Upper lobe of left lung (tissue), 4 donors: ENCODE measurements around the gene STK26.

Experiments used
- CTCF ChIP-seq, 6 experiments: fragments of 450-650 bp in 4 of 6; fragments of 200-600 bp in 2 of 6; sonication (generic) in 2 of 6; IDR thresholded peaks; one replicate each; pipeline ENCODE4 v1.5.1; 2016 to 2019; ENCODE audit warnings: antibody characterized with exemption in 6 of 6
- EP300 ChIP-seq, 4 donors: sonication (generic); formaldehyde crosslinking; IDR thresholded peaks; one replicate each; pipeline ENCODE4 v1.5.1; 2017; ENCODE audit warnings: antibody characterized with exemption in 4 of 4, control low read depth in 2 of 4
- POLR2AphosphoS5 ChIP-seq, 2 donors: sonication (generic); formaldehyde crosslinking; IDR thresholded peaks; one replicate each; pipeline ENCODE4 v1.5.1; 2017; ENCODE audit warnings: antibody characterized with exemption in 2 of 2

GRCh38 chrX:132092439-132093065, 69.5 kb downstream of the STK26 start:
- TF ChIP-seq CTCF (IDR thresholded peaks at IDR 0.05) (peak; percentile 62 to 74 (median 66)), POLR2AphosphoS5 (IDR thresholded peaks at IDR 0.05) (no peak), EP300 (IDR thresholded peaks at IDR 0.05) (no peak)
